Measurements from ENCODE around the gene MOCS2.

MOCS2 gene

DNA sequence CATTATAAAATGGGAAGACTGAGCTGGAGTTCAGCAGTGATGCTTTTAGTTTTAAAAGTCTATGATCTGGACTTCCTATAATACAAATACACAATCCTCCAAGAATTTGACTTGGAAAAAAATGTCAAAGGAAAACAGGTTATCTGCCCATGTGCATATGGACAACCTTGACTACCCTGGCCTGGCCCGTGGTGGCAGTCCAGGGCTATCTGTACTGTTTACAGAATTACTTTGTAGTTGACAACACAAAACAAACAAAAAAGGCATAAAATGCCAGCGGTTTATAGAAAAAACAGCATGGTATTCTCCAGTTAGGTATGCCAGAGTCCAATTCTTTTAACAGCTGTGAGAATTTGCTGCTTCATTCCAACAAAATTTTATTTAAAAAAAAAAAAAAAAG, 17.3 kb downstream of the MOCS2 start:
- DNase-seq (ENCODE audit: low spot score), result no peak

- no peak for DNase-seq (ENCODE audit: low spot score)
Measured at GRCh38 chr5:53091289-53091688, 18.3 kb downstream of the MOCS2 start.

- no peak for DNase-seq (ENCODE audit: low spot score)
Measured at GRCh38 chr5:53090229-53090628, 19.3 kb downstream of the MOCS2 start.

DNA sequence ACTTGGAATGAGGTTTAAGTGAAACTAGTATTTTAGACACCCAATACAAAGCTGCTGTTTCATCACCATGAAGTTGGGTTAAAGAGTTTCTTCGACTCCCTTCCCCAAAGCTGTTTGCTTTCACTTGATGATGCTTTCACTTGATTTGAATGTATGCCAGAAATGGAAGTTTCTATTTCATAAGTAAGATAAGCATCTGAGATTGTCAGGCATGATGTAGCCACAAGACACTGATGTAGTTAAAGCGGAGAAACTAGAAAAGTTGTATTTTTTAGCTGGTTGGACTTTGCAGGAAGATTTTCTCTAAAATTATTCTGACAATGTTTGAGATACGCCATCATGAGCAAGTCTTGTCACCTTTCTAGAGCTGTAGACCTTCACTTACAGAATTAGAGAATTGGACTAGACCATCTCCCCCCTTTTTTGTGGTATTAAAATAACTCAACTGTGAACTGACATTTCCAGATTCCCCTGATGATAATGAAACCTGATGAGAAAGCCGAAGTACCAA, 20.0 kb downstream of the MOCS2 start:
- DNase-seq (ENCODE audit: low spot score), result no peak

DNA sequence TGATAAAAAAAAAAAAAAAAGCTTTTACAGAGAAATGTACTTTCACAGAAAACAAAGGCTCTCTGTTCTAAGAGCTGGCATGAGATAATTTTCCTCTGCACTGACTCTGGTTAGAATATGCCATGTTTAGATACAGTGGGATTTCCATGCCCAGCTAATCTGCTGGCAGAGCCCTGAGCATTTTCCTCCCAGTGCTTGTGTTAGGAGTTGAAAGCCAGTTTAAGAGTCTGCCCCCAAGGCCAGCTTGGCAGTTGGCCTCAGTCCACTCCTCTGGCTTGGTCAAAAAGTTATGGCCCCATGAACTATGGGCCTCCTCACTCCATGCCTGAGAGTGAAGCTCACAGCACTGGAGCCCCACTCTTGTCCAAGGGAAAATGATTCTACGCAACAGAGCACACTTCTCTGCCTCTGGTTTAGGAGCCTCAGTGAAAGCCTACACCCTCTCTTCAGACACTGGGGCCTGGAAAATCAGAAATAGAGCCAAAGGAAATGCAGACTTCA, 21.9 kb downstream of the MOCS2 start:
- DNase-seq (ENCODE audit: low spot score), result peak; percentile 93

GRCh38 chr5:53087171-53087570, 22.4 kb downstream of the MOCS2 start:
- no peak for DNase-seq (ENCODE audit: low spot score)

DNA sequence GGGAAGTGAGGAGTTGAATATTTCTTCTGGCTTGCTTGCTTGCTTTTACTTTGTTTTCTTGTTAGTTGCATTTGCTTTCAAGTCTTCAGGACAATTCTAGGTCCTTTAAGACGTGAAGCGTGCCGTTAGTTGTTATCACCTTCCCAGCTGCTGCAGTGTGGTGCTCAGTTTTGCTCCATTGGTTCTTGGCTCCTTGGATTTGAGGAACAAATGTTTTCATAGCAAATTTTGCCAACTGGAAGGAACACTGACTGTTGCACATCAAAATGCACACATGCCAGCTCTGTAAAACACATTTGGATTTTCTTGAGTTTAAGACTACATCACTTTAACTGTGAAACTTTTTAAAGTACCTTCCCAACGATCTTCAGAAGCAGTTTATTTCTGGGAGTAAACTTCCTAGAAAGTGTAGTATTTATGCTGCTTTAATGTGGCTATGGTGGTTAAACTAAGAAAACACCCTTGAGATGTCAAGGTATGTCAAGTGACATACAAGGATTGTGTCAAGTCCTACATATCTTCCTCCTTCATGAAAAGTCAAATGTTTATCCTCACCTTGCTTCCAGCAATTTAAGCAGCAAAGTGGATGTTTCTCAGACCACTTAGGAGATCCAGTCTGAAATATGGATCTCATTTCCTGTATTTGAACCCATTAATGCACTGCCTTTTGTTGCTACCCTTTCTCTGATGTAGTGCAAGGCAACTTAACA, 24.9 kb downstream of the MOCS2 start:
- DNase-seq (ENCODE audit: low spot score), result no peak

DNA sequence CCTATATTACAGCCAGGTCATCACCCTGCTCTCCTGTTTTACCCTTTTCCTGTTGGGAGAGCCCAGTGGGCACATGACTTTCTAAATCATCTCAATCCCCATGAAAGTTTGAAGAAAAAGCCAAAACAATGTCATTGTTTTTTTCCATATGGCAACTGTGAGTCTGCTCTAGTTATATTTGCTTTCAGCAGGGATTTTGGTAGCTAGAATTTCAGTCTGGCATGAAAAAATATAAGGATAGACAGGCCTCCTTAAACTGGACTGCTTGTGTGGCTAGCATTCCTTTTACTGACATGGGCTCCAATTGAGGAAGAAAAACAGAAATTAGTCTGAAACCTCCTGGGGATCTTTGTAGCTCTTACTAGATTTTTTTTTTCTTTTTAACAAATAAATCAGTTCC, 25.6 kb downstream of the MOCS2 start:
- no peak for DNase-seq (ENCODE audit: low spot score)

DNA sequence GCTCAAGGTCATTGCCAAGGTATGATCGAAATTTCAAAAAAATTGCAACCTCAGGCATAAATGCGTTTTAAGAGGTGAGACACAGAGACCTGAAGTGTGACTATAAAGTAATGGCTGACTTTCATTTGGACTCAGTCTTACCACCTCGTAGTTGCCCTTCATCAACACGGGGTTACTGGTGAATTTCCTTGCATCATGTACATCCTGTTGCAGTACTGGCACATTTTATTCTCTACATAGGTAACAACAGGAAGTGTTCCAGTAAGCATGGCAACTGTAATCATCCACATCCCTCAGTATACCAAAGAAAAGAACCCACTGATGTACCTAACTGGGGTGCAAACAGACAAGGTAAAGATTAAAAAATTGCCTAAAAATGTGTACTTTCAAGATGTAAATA, 29.3 kb downstream of the MOCS2 start:
- DNase-seq (ENCODE audit: low spot score), result no peak

DNA sequence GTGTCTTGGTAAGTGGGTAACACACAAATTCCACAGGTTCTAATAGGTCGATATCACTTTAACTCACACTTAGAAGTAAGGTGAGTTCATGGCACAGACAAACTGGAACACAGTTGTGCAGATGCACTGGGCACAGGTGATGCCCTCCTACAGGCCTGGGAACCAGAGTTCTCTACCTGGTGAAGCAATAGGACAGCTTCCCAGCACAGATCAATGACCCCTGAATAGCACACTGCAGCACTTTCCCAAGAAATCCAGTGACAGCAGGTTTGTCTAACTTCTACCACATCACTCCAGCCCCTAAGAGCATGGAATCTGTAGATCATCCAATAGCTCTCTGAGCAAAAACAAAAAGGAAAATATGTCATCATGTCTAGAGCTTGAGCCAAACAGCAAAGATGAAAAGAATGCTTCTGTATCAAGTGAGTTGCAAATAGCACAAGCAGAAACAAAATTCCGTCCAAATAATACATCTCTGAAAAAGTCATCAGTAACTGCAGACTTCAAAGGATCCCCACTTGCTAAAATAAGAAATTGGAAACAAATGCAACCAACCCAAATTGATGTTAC, 33.5 kb downstream of the MOCS2 start:
- no peak for DNase-seq (ENCODE audit: low spot score)

- DNase-seq (ENCODE audit: low spot score), result no peak
Measured at GRCh38 chr5:53073348-53073747, 36.2 kb downstream of the MOCS2 start.

GRCh38 chr5:53071738-53072137, 37.8 kb downstream of the MOCS2 start:
- DNase-seq (ENCODE audit: low spot score), result no peak

DNA sequence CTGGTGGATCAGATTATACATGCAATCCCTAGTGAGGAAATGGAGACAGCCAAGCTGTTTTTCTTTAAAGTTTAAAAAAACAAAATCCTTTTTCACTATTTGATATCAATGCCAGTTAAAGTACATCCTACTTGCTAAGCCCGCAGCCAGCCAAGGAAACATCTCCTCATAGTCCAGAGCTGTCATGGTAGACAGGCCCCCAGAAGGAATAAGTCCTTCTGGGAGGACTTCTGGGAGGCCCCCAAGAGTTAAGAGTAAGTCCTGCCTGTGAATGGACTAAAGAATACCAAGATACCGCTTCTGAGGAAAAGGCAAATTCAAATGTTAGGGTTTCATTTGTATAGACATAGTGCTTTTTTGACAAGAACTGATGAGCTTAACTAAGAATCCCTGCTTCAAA, 38.3 kb downstream of the MOCS2 start:
- no peak for DNase-seq (ENCODE audit: low spot score)

DNA sequence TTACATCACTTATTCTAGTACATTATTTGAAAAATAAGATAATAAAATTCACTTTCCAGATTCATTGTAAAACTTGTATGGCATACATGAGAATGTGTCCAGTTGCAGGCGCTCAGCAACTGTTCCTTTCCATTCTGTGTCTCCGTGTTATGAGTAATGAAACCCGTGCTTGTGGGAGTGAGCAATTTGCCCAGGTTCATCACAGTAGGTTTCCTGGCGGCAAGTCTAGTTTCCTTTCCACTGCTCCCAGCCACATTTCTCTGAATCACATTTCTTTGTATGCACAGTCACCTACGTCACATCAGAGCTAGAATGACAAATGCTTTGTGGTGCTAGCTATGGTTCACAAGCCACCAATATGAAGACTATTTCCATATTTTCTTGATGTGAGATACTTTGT, 39.9 kb downstream of the MOCS2 start:
- DNase-seq (ENCODE audit: low spot score), result no peak

- DNase-seq (ENCODE audit: low spot score), result no peak
Measured at GRCh38 chr5:53068291-53068836, 41.2 kb downstream of the MOCS2 start.

DNA sequence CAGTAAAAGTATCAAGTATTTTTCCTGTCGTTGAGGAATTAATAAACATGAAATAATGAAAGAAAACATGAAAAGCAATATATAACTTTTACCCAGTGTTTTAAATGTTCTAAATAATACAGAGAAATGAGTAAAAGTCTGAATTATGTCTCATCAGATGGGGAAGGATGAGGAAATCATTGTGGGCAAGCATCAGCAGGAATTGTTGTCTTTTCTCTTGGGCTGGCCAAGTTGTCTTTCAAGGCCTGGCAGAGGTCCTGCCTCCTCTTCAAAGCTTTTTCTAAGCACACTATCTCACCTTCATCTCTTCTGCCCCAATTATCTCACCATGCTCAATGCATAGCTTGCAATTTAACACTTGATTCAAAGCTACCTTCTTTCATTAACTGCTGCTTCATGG, 41.9 kb downstream of the MOCS2 start:
- no peak for DNase-seq (ENCODE audit: low spot score)

DNA sequence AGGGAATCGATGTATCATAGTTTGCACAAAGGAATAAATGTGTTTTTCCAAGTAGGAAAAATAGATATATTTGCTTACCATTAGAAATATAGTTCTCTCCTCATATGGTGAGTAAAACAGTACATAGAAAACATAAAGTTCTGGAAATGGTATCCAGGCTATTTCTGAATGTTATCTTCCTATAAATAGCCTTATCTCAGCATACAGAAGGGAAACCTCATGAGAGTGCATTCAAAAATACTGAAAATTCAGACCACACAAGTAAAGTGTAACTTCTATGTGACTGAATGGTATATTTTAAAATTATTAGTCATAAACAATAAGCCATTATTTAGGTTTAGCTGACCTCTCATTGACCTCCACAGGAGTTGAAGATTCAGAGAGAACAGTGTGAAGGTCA, 43.5 kb downstream of the MOCS2 start:
- no peak for DNase-seq (ENCODE audit: low spot score)

DNA sequence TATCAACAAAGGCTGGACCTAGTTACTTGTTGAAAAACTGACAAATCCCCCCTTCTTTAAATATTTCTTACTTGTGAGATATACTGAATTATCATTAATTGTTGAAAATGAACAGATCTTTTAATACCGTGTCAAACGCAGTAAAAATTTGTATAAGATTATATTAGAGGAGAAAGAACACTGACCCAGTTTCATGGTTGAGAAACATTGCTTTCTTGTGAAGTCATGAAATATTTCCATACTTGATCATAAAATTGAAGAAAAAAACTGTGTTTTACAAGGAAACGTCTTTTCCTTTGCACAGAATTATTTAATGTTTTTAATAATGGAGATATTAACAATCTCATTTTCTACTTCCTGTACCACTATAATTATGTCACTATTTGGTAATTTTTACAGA, 45.8 kb downstream of the MOCS2 start:
- no peak for DNase-seq (ENCODE audit: low spot score)

- no peak for DNase-seq (ENCODE audit: low spot score)
Measured at GRCh38 chr5:53063176-53063575, 46.4 kb downstream of the MOCS2 start.

DNA sequence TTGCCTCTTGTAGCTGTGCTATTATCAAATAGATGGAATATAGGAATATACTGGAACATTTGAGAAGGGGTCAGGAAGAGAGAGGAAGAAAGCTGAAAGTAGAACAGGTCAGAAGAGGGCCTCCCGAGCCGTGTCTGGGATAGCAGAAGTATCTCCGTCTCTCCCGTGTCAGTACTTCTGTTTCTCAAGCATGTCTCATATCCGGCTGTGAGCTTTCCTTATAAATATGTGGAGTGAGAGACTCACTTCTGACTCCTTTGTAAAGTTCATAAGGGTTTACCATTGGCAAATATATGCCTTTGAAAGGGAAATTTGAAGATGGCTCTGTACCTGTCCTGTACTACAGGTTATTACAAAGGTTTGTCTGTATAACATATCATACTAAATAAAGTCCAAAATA, 50.3 kb downstream of the MOCS2 start:
- no peak for DNase-seq (ENCODE audit: low spot score)

DNA sequence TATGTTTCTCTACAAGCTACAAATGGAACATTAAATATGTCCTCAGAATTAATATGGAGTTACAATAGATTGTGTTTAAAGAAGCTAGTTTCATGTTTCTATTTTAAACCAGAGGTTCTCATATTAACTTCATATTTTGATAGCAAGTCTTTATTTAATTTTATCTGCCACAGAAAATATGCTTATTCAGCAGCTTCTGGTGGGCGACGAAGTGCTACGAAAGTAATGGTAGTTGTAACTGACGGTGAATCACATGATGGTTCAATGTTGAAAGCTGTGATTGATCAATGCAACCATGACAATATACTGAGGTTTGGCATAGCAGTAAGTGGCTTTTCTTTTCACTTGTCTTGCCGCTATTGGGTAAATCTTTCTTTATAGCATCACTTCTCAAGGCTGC, 54.2 kb downstream of the MOCS2 start:
- no peak for DNase-seq (ENCODE audit: low spot score)

DNA sequence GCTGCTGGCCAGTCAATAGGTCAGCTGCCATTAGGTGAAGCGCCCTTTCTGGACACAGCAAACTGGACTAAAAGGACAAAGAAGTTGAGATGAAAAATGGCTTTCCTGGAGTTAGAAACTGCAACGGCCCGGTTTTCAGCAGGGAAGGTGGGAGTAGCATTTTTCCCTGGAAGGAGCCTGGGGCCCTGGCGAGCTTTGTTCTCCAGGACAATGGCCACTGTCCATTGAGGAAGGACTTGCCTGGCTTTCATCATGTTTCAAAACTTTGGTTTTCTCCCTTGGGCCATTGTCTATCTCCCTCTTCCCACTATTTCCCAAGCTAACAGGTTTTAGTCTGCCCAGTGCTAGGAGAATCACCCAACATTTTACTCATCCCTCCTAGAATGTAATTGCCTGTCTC, 56.2 kb downstream of the MOCS2 start:
- no peak for DNase-seq (ENCODE audit: low spot score)

GRCh38 chr5:53052499-53052898, 57.1 kb downstream of the MOCS2 start:
- no peak for DNase-seq (ENCODE audit: low spot score)

GRCh38 chr5:53048248-53048647, 61.3 kb downstream of the MOCS2 start:
- no peak for DNase-seq (ENCODE audit: low spot score)
